HepG2 (cell line): ENCODE measurements around the gene C17orf75. TPM values are rescaled to one million over a fixed set of nuclear protein-coding genes. Genes with fewer than 3 reads are reported as not detected.

Experiments used
- ATAC-seq: fragments of 200-7000 bp; cut with Tn5 transposase; 3 replicates; pipeline ENCODE4 v1.9.1; 2020; ENCODE audit warnings: mild to moderate bottlenecking, moderate library complexity
- BruUV-seq: library from RNA; stranded (reverse); fragments of 400-500 nt; replicated peaks from 2 replicates; lab custom pipeline; 2021; lab: Mats Ljungman, UMichigan
- CTCF ChIA-PET: fragments of 300-600 bp; formaldehyde crosslinking; extraction: SDS; loops from one replicate; lab custom pipeline; 2021; ENCODE audit warnings: low total read pairs, inconsistent platforms, low intra/inter-chr PET ratio; lab: Yijun Ruan, JAX
- POLR2A ChIA-PET: fragments of 350-600 bp; sonication (Branson Sonifier 250); formaldehyde crosslinking; loops from one replicate; lab custom pipeline; 2020; ENCODE audit warnings: antibody characterized with exemption, inconsistent platforms; lab: Yijun Ruan, JAX
- DNase-seq: peaks from one replicate; pipeline ENCODE4 v3.0.0-alpha.2; 2015; ENCODE audit warnings: low spot score
- FAIRE-seq: peaks from 3 replicates; lab custom pipeline; 2011; peaks lifted over from hg19 to GRCh38; lab: Jason Lieb, UNC
- H2AFZ ChIP-seq: one replicate; pipeline ENCODE4 v1.6.1; 2011; ENCODE audit warnings: low read length, inconsistent platforms
- H3K27ac ChIP-seq: fragments of 300-600 bp; 3 replicates; pipeline ENCODE4 v1.8.0; 2011; ENCODE audit warnings: mixed run types, mild to moderate bottlenecking, mixed read lengths, low read length, inconsistent platforms; ENCODE audit not compliant: insufficient read depth; ENCODE audit errors: extremely low read length
- H3K27me3 ChIP-seq, 2 experiments: fragments of 200-600 bp in 1 of 2; 2 replicates in 1 of 2; 3 replicates in 1 of 2; pipeline versions ENCODE4 v1.6.0 to v1.8.0; 2011; ENCODE audit warnings: low read length in 2 of 2, mild to moderate bottlenecking in 2 of 2, moderate library complexity in 2 of 2, inconsistent platforms in 1 of 2; ENCODE audit not compliant: insufficient read depth in 2 of 2, control insufficient read depth in 1 of 2
- H3K36me3 ChIP-seq, 2 experiments: fragments of 200-600 bp in 1 of 2; replicated peaks in 1 of 2; 2 replicates in 1 of 2; 3 replicates in 1 of 2; pipeline versions ENCODE4 v1.5.1 to v1.8.0; 2011; ENCODE audit warnings: low read length in 2 of 2, inconsistent platforms in 1 of 2; ENCODE audit not compliant: insufficient read depth in 2 of 2, control insufficient read depth in 1 of 2
- H3K4me1 ChIP-seq: 2 replicates; pipeline ENCODE4 v1.5.1; 2012; ENCODE audit warnings: low read length, inconsistent platforms; ENCODE audit not compliant: insufficient read depth
- H3K4me2 ChIP-seq: 2 replicates; pipeline ENCODE4 v1.6.0; 2011; ENCODE audit warnings: low read depth, low read length, inconsistent platforms
- H3K4me3 ChIP-seq, 3 experiments: fragments of 200-600 bp in 1 of 3; sonication (generic), shearing (Covaris generic) in 1 of 3; replicated peaks in 1 of 3; 2 replicates each; pipeline ENCODE4 v1.5.1; 2011 to 2016; ENCODE audit warnings: low read length in 3 of 3, inconsistent platforms in 2 of 3, low read depth in 2 of 3, mild to moderate bottlenecking in 2 of 3, control low read depth in 1 of 3, mixed read lengths in 1 of 3; ENCODE audit not compliant: insufficient read depth in 1 of 3
- H3K79me2 ChIP-seq: one replicate; pipeline ENCODE4 v1.6.1; 2011; ENCODE audit warnings: low read length, inconsistent platforms; ENCODE audit not compliant: insufficient read depth
- H3K9ac ChIP-seq: 2 replicates; pipeline ENCODE4 v1.6.0; 2011; ENCODE audit warnings: mild to moderate bottlenecking, low read depth, low read length, inconsistent platforms; ENCODE audit not compliant: insufficient read depth
- H3K9me3 ChIP-seq: 2 replicates; pipeline ENCODE4 v1.5.1; 2012; ENCODE audit warnings: mild to moderate bottlenecking, low read length
- H4K20me1 ChIP-seq: 2 replicates; pipeline ENCODE4 v1.6.0; 2011; ENCODE audit warnings: inconsistent platforms, mild to moderate bottlenecking, low read length, moderate library complexity; ENCODE audit not compliant: insufficient read depth
- CBX1 ChIP-seq: IDR thresholded peaks from one replicate; pipeline ENCODE4 v1.6.1; 2016; ENCODE audit warnings: antibody characterized with exemption, low read depth
- HDAC1 ChIP-seq: sonication (generic); formaldehyde crosslinking; IDR thresholded peaks from 2 replicates; pipeline ENCODE4 v1.5.1; 2020; ENCODE audit warnings: mild to moderate bottlenecking, missing genetic modification reagents
- KDM6A ChIP-seq: IDR thresholded peaks from 2 replicates; pipeline ENCODE4 v1.6.1; 2016; ENCODE audit warnings: low read depth
- RXRB ChIP-seq: IDR thresholded peaks from 2 replicates; pipeline ENCODE4 v1.6.1; 2016; ENCODE audit warnings: borderline replicate concordance, missing genetic modification reagents, missing compliant biosample characterization
- SIN3B ChIP-seq: fragments of 150-350 bp; IDR thresholded peaks from 2 replicates; pipeline ENCODE4 v1.6.1; 2014; ENCODE audit warnings: low read length
- SNRNP70 ChIP-seq: fragments of 200-400 bp; formaldehyde crosslinking; IDR thresholded peaks from 2 replicates; pipeline ENCODE4 v1.6.1; 2017; ENCODE audit warnings: mild to moderate bottlenecking, low read depth, low read length, moderate library complexity
- ZKSCAN8 ChIP-seq: IDR thresholded peaks from 2 replicates; pipeline ENCODE4 v1.6.1; 2016; ENCODE audit warnings: borderline replicate concordance, missing genetic modification reagents, missing compliant biosample characterization
- ZNF329 ChIP-seq: sonication (generic); formaldehyde crosslinking; IDR thresholded peaks from 2 replicates; pipeline ENCODE4 v1.9.0; 2021; ENCODE audit warnings: low read depth, mild to moderate bottlenecking, missing genetic modification reagents
- ZNF562 ChIP-seq: sonication (generic); formaldehyde crosslinking; IDR thresholded peaks from 2 replicates; pipeline ENCODE4 v1.8.0; 2022; ENCODE audit warnings: missing genetic modification reagents, borderline replicate concordance
- ZNF776 ChIP-seq: sonication (generic); formaldehyde crosslinking; IDR thresholded peaks from 2 replicates; pipeline ENCODE4 v1.4.0; 2020; ENCODE audit warnings: mild to moderate bottlenecking, missing genetic modification reagents
- ZNF777 ChIP-seq: sonication (generic); formaldehyde crosslinking; IDR thresholded peaks from 2 replicates; pipeline ENCODE4 v1.4.0; 2020; ENCODE audit warnings: missing genetic modification reagents
- WGBS: methylation state at CpG from one replicate; pipeline ENCODE4 v1.1.6; 2017; ENCODE audit warnings: low lambda C conversion rate; 5-methylcytosine and 5-hydroxymethylcytosine counted together
- in situ Hi-C: cut with HindIII; loops from 2 replicates; pipeline ENCODE4 v1.10.0; 2017; ENCODE audit warnings: low pct_unique_long_range_greater_than_20kb; ENCODE audit not compliant: extremely low pct_ligation_motif_present
- intact Hi-C: fragments of 100-400 bp; cut with micrococcal nuclease; formaldehyde crosslinking; loops from one replicate; pipeline ENCODE4 v1.10.0; 2022; ENCODE audit not compliant: unreplicated experiment
- polyA plus RNA-seq, 8 experiments: library from polyadenylated mRNA; depleted of rRNA in 3 of 8; stranded (reverse) in 7 of 8; unstranded in 1 of 8; fragments of >200 nt; fragmentation: Illumina TruSeq in 4 of 8; extraction: Trizol in 4 of 8; gene quantifications; 2 replicates each; pipeline versions ENCODE4 v1.2.1 to v1.2.3, GENCODE V29; 2011 to 2016; ENCODE audit warnings: low read depth in 4 of 8, missing spikeins in 1 of 8, mixed read lengths in 1 of 8; ENCODE audit not compliant: insufficient read depth in 1 of 8
- total RNA-seq, 5 experiments: library from RNA; depleted of rRNA; stranded (reverse); fragments of >200 nt; fragmentation: Illumina TruSeq; extraction: Trizol; gene quantifications; 2 replicates each; pipeline ENCODE4 v1.2.3, GENCODE V29; 2016; ENCODE audit warnings: low read depth in 1 of 5
- TF ChIP-seq, protein P1 (sequence below): fragments of 450-650 bp; IDR thresholded peaks from 2 replicates; pipeline ENCODE4 v1.6.1; 2017
- TF ChIP-seq, protein P2 (sequence below): sonication (generic); formaldehyde crosslinking; IDR thresholded peaks from 2 replicates; pipeline ENCODE4 v1.4.0; 2020; ENCODE audit warnings: missing genetic modification reagents, borderline replicate concordance
- TF ChIP-seq, protein P3 (sequence below): sonication (generic); formaldehyde crosslinking; IDR thresholded peaks from 2 replicates; pipeline ENCODE4 v1.8.1; 2023; ENCODE audit warnings: missing genetic modification reagents, mild to moderate bottlenecking, borderline replicate concordance

C17orf75 gene
- total and polyA plus RNA-seq, 2 of the 13 experiments (the other 11 are each of a cell fraction or from before 2014, with no cell fraction given), result 16.2 to 33.0 TPM

DNA sequence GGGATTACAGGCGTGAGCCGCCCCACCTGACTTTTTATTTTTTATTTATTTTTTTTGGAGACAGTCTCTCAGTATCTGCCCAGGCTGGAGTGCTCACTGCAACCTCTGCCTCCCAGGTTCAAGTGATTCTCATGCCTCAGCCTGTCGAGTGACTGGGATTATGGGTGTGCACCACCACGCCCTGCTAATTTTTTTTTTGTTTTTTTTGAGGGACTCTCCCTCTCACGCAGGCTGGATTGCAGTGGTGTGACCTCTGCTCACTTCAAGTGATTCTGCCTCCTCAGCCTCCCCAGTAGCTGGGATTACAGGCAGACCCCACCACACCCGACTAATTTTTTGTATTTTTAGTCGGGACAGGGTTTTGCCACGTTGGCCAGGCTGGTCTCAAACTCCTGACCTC lies 15.6 kb upstream of the C17orf75 start:
- Histone ChIP-seq H3K27ac (no peak overlapping the region), H3K79me2 (peaks cover 71% of the 10 kb centered on the region), H3K9me3 (no peaks in the 10 kb centered on the region), H3K9ac (no peak overlapping the region), H3K4me3 (no peak overlapping the region), H3K4me1 (peaks cover 39% of the 10 kb centered on the region), H3K36me3 (peaks cover 22 to 79% of the 10 kb centered on the region in 2 experiments), H3K27me3 (no peaks in the 10 kb centered on the region), H2AFZ (no peak overlapping the region), H4K20me1 (peaks cover 63% of the 10 kb centered on the region), H3K4me2 (no peak overlapping the region)
- WGBS, result 97% methylated on average over 8 of the region's 8 CpGs
- TF ChIP-seq KDM6A (CRISPR knock-in tag) (no peak), ZNF562 (CRISPR knock-in tag) (no peak), ZNF776 (CRISPR knock-in tag) (no peak), ZNF777 (no peak), SIN3B (no peak), ZKSCAN8 (CRISPR knock-in tag) (no peak), HDAC1 (no peak), SNRNP70 (no peak), CBX1 (no peak), RXRB (CRISPR knock-in tag) (no peak), ZNF329 (CRISPR knock-in tag) (no peak)
- TF ChIP-seq, protein P1, sequence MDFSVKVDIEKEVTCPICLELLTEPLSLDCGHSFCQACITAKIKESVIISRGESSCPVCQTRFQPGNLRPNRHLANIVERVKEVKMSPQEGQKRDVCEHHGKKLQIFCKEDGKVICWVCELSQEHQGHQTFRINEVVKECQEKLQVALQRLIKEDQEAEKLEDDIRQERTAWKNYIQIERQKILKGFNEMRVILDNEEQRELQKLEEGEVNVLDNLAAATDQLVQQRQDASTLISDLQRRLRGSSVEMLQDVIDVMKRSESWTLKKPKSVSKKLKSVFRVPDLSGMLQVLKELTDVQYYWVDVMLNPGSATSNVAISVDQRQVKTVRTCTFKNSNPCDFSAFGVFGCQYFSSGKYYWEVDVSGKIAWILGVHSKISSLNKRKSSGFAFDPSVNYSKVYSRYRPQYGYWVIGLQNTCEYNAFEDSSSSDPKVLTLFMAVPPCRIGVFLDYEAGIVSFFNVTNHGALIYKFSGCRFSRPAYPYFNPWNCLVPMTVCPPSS, result no peak
- TF ChIP-seq, protein P2, sequence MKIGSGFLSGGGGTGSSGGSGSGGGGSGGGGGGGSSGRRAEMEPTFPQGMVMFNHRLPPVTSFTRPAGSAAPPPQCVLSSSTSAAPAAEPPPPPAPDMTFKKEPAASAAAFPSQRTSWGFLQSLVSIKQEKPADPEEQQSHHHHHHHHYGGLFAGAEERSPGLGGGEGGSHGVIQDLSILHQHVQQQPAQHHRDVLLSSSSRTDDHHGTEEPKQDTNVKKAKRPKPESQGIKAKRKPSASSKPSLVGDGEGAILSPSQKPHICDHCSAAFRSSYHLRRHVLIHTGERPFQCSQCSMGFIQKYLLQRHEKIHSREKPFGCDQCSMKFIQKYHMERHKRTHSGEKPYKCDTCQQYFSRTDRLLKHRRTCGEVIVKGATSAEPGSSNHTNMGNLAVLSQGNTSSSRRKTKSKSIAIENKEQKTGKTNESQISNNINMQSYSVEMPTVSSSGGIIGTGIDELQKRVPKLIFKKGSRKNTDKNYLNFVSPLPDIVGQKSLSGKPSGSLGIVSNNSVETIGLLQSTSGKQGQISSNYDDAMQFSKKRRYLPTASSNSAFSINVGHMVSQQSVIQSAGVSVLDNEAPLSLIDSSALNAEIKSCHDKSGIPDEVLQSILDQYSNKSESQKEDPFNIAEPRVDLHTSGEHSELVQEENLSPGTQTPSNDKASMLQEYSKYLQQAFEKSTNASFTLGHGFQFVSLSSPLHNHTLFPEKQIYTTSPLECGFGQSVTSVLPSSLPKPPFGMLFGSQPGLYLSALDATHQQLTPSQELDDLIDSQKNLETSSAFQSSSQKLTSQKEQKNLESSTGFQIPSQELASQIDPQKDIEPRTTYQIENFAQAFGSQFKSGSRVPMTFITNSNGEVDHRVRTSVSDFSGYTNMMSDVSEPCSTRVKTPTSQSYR (CRISPR knock-in tag), result no peak
- TF ChIP-seq, protein P3, sequence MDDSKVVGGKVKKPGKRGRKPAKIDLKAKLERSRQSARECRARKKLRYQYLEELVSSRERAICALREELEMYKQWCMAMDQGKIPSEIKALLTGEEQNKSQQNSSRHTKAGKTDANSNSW, result no peak
- FAIRE-seq, result no peak
- DNase-seq, result no peak
- in situ Hi-C loops (no loop called here), intact Hi-C loops (no loop called here)
- BruUV-seq, result no TSS peak
- ChIA-PET CTCF (no interaction called here), POLR2A (no interaction called here)
- ATAC-seq, result no peak
